ENCODE measurements around the gene AGO1. TPM values are rescaled to one million over a fixed set of nuclear protein-coding genes. Genes with fewer than 3 reads are reported as not detected.
"Not testable (repeated sequence)": the region's sequence is repeated elsewhere in the genome, so short reads cannot be mapped to it uniquely, and the experiment has no call there.

Gene AGO1
- total RNA-seq, 1 experiment from 2014 or later = 28.9 TPM

DNA sequence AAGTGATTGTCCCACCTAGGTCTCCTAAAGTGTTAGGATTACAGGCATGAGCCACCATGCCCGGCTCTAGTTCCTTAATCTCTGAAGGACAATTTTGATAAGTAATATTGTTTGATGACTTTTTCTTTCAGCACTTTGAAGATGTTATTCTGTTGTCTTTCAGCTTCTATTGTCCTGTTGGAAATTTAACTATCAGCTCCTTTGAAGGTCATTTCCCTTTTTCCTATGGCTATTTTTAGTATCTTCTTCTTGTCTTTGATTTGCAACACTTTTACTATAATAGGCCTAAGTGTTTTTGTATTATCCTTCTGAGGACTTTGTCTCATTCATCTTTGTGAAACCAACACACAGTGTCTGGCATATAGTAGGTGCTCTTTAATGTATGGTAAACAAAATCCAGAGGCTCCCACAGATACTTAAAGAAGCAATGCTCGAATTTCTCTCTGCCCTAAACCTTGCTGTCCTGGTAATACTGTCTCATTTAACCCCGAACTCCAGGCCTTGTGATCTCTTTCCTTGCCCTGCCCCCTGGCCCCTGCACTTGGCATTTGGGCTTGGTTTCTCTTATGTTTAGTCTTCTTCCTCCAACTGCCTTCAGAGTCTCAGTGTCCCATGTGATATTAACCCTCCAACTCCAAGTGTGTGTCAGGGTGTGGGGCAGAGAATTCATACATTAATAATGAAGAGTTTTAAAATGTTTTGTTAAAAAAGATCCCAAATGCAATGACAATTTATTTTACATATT lies 19.0 kb upstream of the AGO1 start:
- H3K36me3 Mint-ChIP-seq (ENCODE audit: insufficient read depth, unreplicated experiment) = no peaks in the 10 kb centered on the region
- no peak for DNase-seq
- Histone ChIP-seq H3K9me3 (no peaks in the 10 kb centered on the region), H3K4me3 (ENCODE audit: low read depth, low read length) (no peak overlapping the region), H3K36me3 (ENCODE audit: control insufficient read depth, insufficient read depth, low read length) (no peaks in the 10 kb centered on the region), H3K4me1 (no peaks in the 10 kb centered on the region), H3K27me3 (replicated peaks; ENCODE audit: control insufficient read depth, insufficient read depth, low read length) (no peaks in the 10 kb centered on the region)
- H3K27ac Mint-ChIP-seq (ENCODE audit: unreplicated experiment) = no peak overlapping the region
- H3K4me1 Mint-ChIP-seq (ENCODE audit: low read depth, unreplicated experiment) = no peaks in the 10 kb centered on the region
- ChIA-PET POLR2A (no interaction called here), CTCF (no interaction called here)
- intact Hi-C loops (cut with micrococcal nuclease; ENCODE audit: unreplicated experiment) = no loop called here
- H3K4me3 Mint-ChIP-seq (ENCODE audit: unreplicated experiment) = no peak overlapping the region
- no TSS peak for BruUV-seq (replicated peaks)
- no peaks in the 10 kb centered on the region for H3K9me3 Mint-ChIP-seq (ENCODE audit: unreplicated experiment)
- H3K27me3 Mint-ChIP-seq (ENCODE audit: insufficient read depth, unreplicated experiment) = no peaks in the 10 kb centered on the region
- TF ChIP-seq, protein P1, sequence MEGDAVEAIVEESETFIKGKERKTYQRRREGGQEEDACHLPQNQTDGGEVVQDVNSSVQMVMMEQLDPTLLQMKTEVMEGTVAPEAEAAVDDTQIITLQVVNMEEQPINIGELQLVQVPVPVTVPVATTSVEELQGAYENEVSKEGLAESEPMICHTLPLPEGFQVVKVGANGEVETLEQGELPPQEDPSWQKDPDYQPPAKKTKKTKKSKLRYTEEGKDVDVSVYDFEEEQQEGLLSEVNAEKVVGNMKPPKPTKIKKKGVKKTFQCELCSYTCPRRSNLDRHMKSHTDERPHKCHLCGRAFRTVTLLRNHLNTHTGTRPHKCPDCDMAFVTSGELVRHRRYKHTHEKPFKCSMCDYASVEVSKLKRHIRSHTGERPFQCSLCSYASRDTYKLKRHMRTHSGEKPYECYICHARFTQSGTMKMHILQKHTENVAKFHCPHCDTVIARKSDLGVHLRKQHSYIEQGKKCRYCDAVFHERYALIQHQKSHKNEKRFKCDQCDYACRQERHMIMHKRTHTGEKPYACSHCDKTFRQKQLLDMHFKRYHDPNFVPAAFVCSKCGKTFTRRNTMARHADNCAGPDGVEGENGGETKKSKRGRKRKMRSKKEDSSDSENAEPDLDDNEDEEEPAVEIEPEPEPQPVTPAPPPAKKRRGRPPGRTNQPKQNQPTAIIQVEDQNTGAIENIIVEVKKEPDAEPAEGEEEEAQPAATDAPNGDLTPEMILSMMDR (IDR thresholded peaks at IDR 0.05; ENCODE audit: insufficient read depth in 1 of 2, low read depth in 1 of 2, low read length in 1 of 2, severe bottlenecking in 1 of 2, unreplicated experiment in 1 of 2) = no peak

DNA sequence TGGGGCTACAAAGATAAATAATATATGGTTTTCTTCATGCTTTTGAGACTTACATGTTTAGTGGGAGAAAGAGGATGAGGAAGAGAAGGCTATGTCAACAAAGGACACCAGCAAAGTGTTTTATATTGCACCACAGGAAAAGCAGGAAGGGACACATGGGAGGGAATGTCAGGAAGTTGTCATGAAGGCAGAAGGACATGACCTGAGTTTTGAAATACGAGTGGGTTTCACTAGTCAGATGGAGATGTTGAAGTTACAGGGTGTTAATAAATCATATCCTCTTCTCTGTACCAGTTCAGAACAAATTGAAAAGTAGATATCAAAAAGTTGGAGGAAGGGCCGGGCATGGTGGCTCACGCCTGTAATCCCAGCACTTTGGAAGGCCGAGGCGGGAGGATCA lies 18.2 kb upstream of the AGO1 start:
- no peak overlapping the region for H3K4me3 Mint-ChIP-seq (ENCODE audit: unreplicated experiment)
- BruUV-seq (replicated peaks) = no TSS peak
- H3K36me3 ChIP-seq (ENCODE audit: control insufficient read depth, insufficient read depth, low read length) = no peaks in the 10 kb centered on the region
- no peaks in the 10 kb centered on the region for H3K27me3 Mint-ChIP-seq (ENCODE audit: insufficient read depth, unreplicated experiment)
- H3K4me3 ChIP-seq (ENCODE audit: low read depth, low read length) = no peak overlapping the region
- no peaks in the 10 kb centered on the region for H3K9me3 ChIP-seq
- no peaks in the 10 kb centered on the region for H3K4me1 Mint-ChIP-seq (ENCODE audit: low read depth, unreplicated experiment)
- no peak overlapping the region for H3K27ac Mint-ChIP-seq (ENCODE audit: unreplicated experiment)
- TF ChIP-seq, protein P1 (IDR thresholded peaks at IDR 0.05; ENCODE audit: insufficient read depth in 1 of 2, low read depth in 1 of 2, low read length in 1 of 2, severe bottlenecking in 1 of 2, unreplicated experiment in 1 of 2) = no peak
- H3K27me3 ChIP-seq (replicated peaks; ENCODE audit: control insufficient read depth, insufficient read depth, low read length) = no peaks in the 10 kb centered on the region
- no peaks in the 10 kb centered on the region for H3K9me3 Mint-ChIP-seq (ENCODE audit: unreplicated experiment)
- H3K4me1 ChIP-seq = no peaks in the 10 kb centered on the region
- peaks cover 5% of the 10 kb centered on the region for H3K36me3 Mint-ChIP-seq (ENCODE audit: insufficient read depth, unreplicated experiment)
- intact Hi-C loops (cut with micrococcal nuclease; ENCODE audit: unreplicated experiment) = no loop called here
- ChIA-PET CTCF (no interaction called here), POLR2A (no interaction called here)
- DNase-seq = no peak

DNA sequence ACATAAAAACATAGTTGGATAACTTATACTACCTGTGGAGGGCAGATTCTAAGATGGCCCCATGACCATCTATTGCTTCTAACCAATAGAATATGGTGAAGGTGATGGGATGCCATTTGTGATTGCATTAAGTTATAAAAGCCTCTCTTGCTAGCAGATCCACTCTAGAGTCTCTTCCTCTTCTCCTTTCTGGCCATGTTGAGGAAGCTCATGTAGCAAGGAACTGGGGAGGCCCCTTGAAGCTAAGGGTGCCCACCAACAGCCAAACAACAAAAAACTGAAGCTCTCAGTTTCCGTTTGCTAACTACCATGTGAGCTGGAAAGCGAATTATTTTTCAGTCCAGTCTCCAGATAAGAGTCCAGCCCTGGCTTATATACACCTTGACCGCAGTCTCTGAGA lies 16.0 kb upstream of the AGO1 start:
- Histone ChIP-seq H3K36me3 (ENCODE audit: control insufficient read depth, insufficient read depth, low read length) (no peaks in the 10 kb centered on the region), H3K4me1 (no peaks in the 10 kb centered on the region), H3K27me3 (replicated peaks; ENCODE audit: control insufficient read depth, insufficient read depth, low read length) (no peaks in the 10 kb centered on the region), H3K9me3 (no peaks in the 10 kb centered on the region), H3K4me3 (ENCODE audit: low read depth, low read length) (no peak overlapping the region)
- H3K27me3 Mint-ChIP-seq (ENCODE audit: insufficient read depth, unreplicated experiment) = no peaks in the 10 kb centered on the region
- TF ChIP-seq, protein P1 (IDR thresholded peaks at IDR 0.05; ENCODE audit: insufficient read depth in 1 of 2, low read depth in 1 of 2, low read length in 1 of 2, severe bottlenecking in 1 of 2, unreplicated experiment in 1 of 2) = no peak
- no peak overlapping the region for H3K27ac Mint-ChIP-seq (ENCODE audit: unreplicated experiment)
- H3K9me3 Mint-ChIP-seq (ENCODE audit: unreplicated experiment) = no peaks in the 10 kb centered on the region
- BruUV-seq (replicated peaks) = no TSS peak
- peaks cover 6% of the 10 kb centered on the region for H3K36me3 Mint-ChIP-seq (ENCODE audit: insufficient read depth, unreplicated experiment)
- intact Hi-C loops (cut with micrococcal nuclease; ENCODE audit: unreplicated experiment) = no loop called here
- H3K4me1 Mint-ChIP-seq (ENCODE audit: low read depth, unreplicated experiment) = no peaks in the 10 kb centered on the region
- H3K4me3 Mint-ChIP-seq (ENCODE audit: unreplicated experiment) = no peak overlapping the region
- ChIA-PET POLR2A (no interaction called here), CTCF (no interaction called here)
- no peak for DNase-seq

DNA sequence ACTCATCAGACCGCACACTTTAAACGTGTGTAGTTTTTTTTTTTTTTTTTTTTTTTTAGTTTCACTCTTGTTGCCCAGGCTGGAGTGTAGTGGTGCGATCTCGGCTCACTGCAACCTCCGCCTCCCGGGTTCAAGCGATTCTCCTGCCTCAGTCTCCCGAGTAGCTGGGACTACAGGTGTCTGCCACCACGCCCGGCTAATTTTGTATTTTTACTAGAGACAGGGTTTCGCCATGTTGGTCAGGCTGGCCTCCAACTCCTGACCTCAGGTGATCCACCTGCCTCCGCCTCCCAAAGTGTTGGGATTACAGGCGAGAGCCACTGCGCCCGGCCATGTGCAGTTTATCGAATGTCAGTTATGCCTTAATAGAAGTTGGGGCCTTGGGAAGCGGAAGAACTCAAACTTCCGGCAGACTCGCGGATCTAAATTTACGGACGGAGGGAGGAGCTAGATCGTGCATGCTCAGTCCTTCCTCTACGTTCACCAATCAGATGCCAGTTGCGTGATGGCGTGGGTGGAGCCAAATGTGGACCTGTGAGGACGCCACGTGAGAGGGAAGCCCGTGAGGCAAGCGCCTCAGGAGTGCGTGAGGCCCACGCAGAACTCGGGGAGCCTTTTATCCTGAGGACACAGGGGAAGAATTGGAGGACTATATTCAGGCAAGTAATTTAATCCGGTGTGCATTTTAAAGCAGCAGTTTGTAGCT lies 13.6 kb upstream of the AGO1 start:
- H3K9me3 ChIP-seq; H3K4me1 ChIP-seq; H3K27me3 ChIP-seq (replicated peaks; ENCODE audit: control insufficient read depth, insufficient read depth, low read length); H3K9me3 Mint-ChIP-seq (ENCODE audit: unreplicated experiment); H3K27me3 Mint-ChIP-seq (ENCODE audit: insufficient read depth, unreplicated experiment); H3K4me1 Mint-ChIP-seq (ENCODE audit: low read depth, unreplicated experiment); BruUV-seq (replicated peaks); H3K36me3 ChIP-seq (ENCODE audit: control insufficient read depth, insufficient read depth, low read length); intact Hi-C loops (cut with micrococcal nuclease; ENCODE audit: unreplicated experiment); CTCF ChIA-PET: not testable (repeated sequence)
- Mint-ChIP-seq H3K36me3 (ENCODE audit: insufficient read depth, unreplicated experiment) (peaks cover 21% of the 10 kb centered on the region), H3K4me3 (ENCODE audit: unreplicated experiment) (peak overlapping the region; percentile 80), H3K27ac (ENCODE audit: unreplicated experiment) (peak overlapping the region; percentile 87)
- peak; percentile 76 to 90 for DNase-seq
- H3K4me3 ChIP-seq (ENCODE audit: low read depth, low read length) = peak overlapping the region; percentile 44
- POLR2A ChIA-PET = interaction anchor here (0.6 kb wide), 3 partner anchors 61 to 100 kb away, joined by 3 to 6 read pairs (median 3); partner anchors contain the start of genes AGO3 and CLSPN

All from Caco-2 (cell line).